HG03439 (cell line): Measurements from ENCODE around the gene KLHL29.

ENCODE experiments used
- ATAC-seq: cut with Tn5 transposase; IDR thresholded peaks from one replicate; pipeline ENCODE4 v1.9.1; 2021; ENCODE audit warnings: mild to moderate bottlenecking, moderate library complexity; ENCODE audit not compliant: unreplicated experiment

Gene KLHL29

GRCh38 chr2:23488584-23488983 lies 103.6 kb downstream of the KLHL29 start:
- no peak for ATAC-seq

GRCh38 chr2:23489471-23490322 lies 104.7 kb downstream of the KLHL29 start:
- no peak for ATAC-seq

- ATAC-seq, result no peak
Measured at GRCh38 chr2:23491591-23492336, 106.8 kb downstream of the KLHL29 start.

- ATAC-seq, result no peak
Measured at GRCh38 chr2:23492337-23492675, 107.3 kb downstream of the KLHL29 start.

GRCh38 chr2:23492921-23493320 lies 107.9 kb downstream of the KLHL29 start:
- ATAC-seq, result no peak

GRCh38 chr2:23493846-23494245 lies 108.9 kb downstream of the KLHL29 start:
- ATAC-seq, result no peak

- ATAC-seq, result no peak
Measured at GRCh38 chr2:23494286-23494685, 109.3 kb downstream of the KLHL29 start.

- no peak for ATAC-seq
Measured at GRCh38 chr2:23495661-23496114, 110.7 kb downstream of the KLHL29 start.

GRCh38 chr2:23496456-23496855 lies 111.5 kb downstream of the KLHL29 start:
- no peak for ATAC-seq

GRCh38 chr2:23497063-23497462 lies 112.1 kb downstream of the KLHL29 start:
- no peak for ATAC-seq

- ATAC-seq, result no peak
Measured at GRCh38 chr2:23497536-23497935, 112.6 kb downstream of the KLHL29 start.

GRCh38 chr2:23498943-23499342 lies 114.0 kb downstream of the KLHL29 start:
- no peak for ATAC-seq

- ATAC-seq, result no peak
Measured at GRCh38 chr2:23499439-23499838, 114.5 kb downstream of the KLHL29 start.

GRCh38 chr2:23500836-23501235 lies 115.9 kb downstream of the KLHL29 start:
- ATAC-seq, result no peak

GRCh38 chr2:23502096-23502495 lies 117.1 kb downstream of the KLHL29 start:
- no peak for ATAC-seq

GRCh38 chr2:23503097-23503496 lies 118.1 kb downstream of the KLHL29 start:
- ATAC-seq, result no peak

GRCh38 chr2:23503682-23504081 lies 118.7 kb downstream of the KLHL29 start:
- no peak for ATAC-seq

- no peak for ATAC-seq
Measured at GRCh38 chr2:23504591-23504990, 119.6 kb downstream of the KLHL29 start.

- ATAC-seq, result no peak
Measured at GRCh38 chr2:23505218-23505983, 120.4 kb downstream of the KLHL29 start.

- ATAC-seq, result no peak
Measured at GRCh38 chr2:23505984-23506380, 121.0 kb downstream of the KLHL29 start.

- ATAC-seq, result no peak
Measured at GRCh38 chr2:23506531-23507266, 121.7 kb downstream of the KLHL29 start.
